HEK293T (cell line): ENCODE data around the gene FKBP3.

Source experiments
- ARNT ChIP-seq: fragments of 450-650 bp; IDR thresholded peaks from 2 replicates; pipeline ENCODE4 v1.6.1; 2017; ENCODE audit warnings: mild to moderate bottlenecking
- BHLHE40 ChIP-seq: fragments of 450-650 bp; IDR thresholded peaks from 2 replicates; pipeline ENCODE4 v1.6.1; 2016; ENCODE audit warnings: mild to moderate bottlenecking, moderate library complexity, borderline replicate concordance
- ELF4 ChIP-seq: fragments of 450-650 bp; IDR thresholded peaks from 2 replicates; pipeline ENCODE4 v1.6.1; 2017; ENCODE audit warnings: antibody characterized with exemption
- FOXA1 ChIP-seq: fragments of 450-650 bp; IDR thresholded peaks from 2 replicates; pipeline ENCODE4 v1.6.1; 2016; ENCODE audit warnings: mild to moderate bottlenecking
- FOXK2 ChIP-seq: fragments of 450-650 bp; IDR thresholded peaks from 2 replicates; pipeline ENCODE4 v1.6.1; 2016; ENCODE audit warnings: mild to moderate bottlenecking
- FOXM1 ChIP-seq: fragments of 450-650 bp; IDR thresholded peaks from 2 replicates; pipeline ENCODE4 v1.6.1; 2017; ENCODE audit warnings: mild to moderate bottlenecking, borderline replicate concordance
- LEF1 ChIP-seq: fragments of 450-650 bp; IDR thresholded peaks from 2 replicates; pipeline ENCODE4 v1.6.1; 2017; ENCODE audit warnings: mild to moderate bottlenecking, borderline replicate concordance
- NFRKB ChIP-seq: fragments of 450-650 bp; IDR thresholded peaks from 2 replicates; pipeline ENCODE4 v1.6.1; 2016; ENCODE audit warnings: mild to moderate bottlenecking, moderate library complexity
- SP1 ChIP-seq: fragments of 450-650 bp; IDR thresholded peaks from 2 replicates; pipeline ENCODE4 v1.6.1; 2017
- SUZ12 ChIP-seq: fragments of 450-650 bp; IDR thresholded peaks from 2 replicates; pipeline ENCODE4 v1.6.1; 2016; ENCODE audit warnings: mild to moderate bottlenecking
- TARDBP ChIP-seq: fragments of 450-650 bp; IDR thresholded peaks from 2 replicates; pipeline ENCODE4 v1.6.1; 2016
- TF ChIP-seq, protein P1 (sequence below): fragments of 450-650 bp; IDR thresholded peaks from 2 replicates; pipeline ENCODE4 v1.6.1; 2016

DNA sequence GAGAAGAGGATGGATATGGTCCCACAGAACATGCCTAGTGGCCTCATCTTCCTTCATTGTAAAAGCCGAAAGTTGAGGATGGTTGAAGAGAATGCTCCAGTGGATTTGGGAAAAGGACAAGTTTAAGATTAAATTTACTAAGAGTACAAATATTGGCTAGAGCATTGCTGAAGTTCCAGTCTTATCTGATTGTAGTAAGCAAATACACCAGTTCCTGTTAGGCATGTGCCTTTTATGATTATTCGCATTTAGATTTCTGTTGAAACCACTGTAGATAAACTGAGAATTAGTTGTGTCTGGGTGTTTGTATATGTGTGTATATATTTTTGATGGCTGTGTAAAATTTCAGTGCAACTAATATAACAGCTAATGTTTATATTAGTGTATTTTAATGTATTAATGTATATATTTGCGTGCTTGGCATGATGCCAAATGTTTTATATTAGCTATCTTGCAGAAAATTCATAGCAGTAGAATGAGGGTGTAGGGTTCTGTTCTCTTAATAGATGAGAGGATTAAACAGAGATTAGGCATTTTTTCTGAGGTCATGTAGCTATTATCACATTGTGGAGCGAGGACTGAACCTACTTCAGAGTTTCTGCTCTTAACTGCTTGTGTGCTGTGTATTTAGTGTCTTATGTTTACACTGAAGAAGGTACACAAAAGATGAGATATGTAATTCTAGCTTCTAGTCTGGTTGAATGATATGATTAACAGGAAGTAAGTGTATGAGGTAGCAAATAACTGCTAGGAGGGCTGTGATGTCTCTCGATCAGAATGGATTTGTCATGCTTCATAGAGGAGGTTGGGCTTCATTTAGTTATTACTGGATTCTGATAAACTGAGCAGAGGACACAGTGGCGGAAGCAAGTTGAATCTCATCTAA, 21.1 kb downstream of the FKBP3 start:
- TF ChIP-seq SUZ12: no peak
- no peak for TF ChIP-seq FOXM1
- no peak for TF ChIP-seq BHLHE40
- no peak for TF ChIP-seq FOXK2
- TF ChIP-seq FOXA1: no peak
- no peak for TF ChIP-seq LEF1
- TF ChIP-seq TARDBP: no peak
- TF ChIP-seq, protein P1, sequence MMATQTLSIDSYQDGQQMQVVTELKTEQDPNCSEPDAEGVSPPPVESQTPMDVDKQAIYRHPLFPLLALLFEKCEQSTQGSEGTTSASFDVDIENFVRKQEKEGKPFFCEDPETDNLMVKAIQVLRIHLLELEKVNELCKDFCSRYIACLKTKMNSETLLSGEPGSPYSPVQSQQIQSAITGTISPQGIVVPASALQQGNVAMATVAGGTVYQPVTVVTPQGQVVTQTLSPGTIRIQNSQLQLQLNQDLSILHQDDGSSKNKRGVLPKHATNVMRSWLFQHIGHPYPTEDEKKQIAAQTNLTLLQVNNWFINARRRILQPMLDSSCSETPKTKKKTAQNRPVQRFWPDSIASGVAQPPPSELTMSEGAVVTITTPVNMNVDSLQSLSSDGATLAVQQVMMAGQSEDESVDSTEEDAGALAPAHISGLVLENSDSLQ: no peak
- no peak for TF ChIP-seq SP1
- TF ChIP-seq ELF4: no peak
- no peak for TF ChIP-seq NFRKB
- no peak for TF ChIP-seq ARNT
